ENCODE measurements around the gene ATOSA. TPM values are rescaled to one million over a fixed set of nuclear protein-coding genes. Genes with fewer than 3 reads are reported as not detected.

ATOSA gene
- total and polyA plus RNA-seq, 2 donors (not counting 1 experiment from before 2014, with no cell fraction given), result 14.1 to 26.9 TPM

DNA sequence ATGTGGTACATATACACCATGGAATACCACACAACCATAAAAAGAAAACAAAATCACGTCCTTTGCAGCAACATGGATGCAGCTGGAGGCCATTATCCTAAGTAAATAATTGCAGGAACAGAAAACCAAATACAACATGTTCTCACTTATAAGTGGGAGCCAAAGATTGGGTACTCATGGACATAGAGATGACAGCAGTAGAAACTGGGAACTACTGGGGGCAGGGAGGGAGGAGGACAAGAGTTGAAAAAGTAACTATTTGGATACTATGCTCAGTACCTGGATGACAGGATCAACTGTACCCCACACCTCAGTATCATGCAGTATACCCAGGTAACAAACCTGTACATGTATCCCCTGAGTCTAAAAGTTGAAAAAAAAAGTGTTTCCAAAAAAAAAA, 23.2 kb upstream of the ATOSA start:
- Histone ChIP-seq H3K4me1 (ENCODE audit: control insufficient read depth, extremely low read depth, insufficient read depth, low read length) (no peaks in the 10 kb centered on the region), H2AFZ (ENCODE audit: low read length) (no peak overlapping the region), H3K27me3 (ENCODE audit: control insufficient read depth, insufficient read depth, low read length) (peaks cover 2% of the 10 kb centered on the region), H3K79me2 (ENCODE audit: control insufficient read depth, insufficient read depth, low read length) (no peaks in the 10 kb centered on the region), H3K36me3 (ENCODE audit: control insufficient read depth, insufficient read depth, low read length) (no peaks in the 10 kb centered on the region), H3K9ac (ENCODE audit: insufficient read depth, low read length) (no peak overlapping the region), H3K27ac (ENCODE audit: insufficient read depth, low read length) (no peak overlapping the region), H3K9me3 (ENCODE audit: control insufficient read depth, insufficient read depth, low read depth, low read length) (no peaks in the 10 kb centered on the region), H3K4me2 (ENCODE audit: extremely low read depth, insufficient read depth, low read length) (no peak overlapping the region), H3K4me3 (replicated peaks in 1 of 4; ENCODE audit: control extremely low read depth in 1 of 4, insufficient read depth in 1 of 4, low read depth in 3 of 4, low read length in 4 of 4) (no peak overlapping the region), H4K20me1 (ENCODE audit: control insufficient read depth, extremely low read depth, insufficient read depth, low read length) (no peaks in the 10 kb centered on the region)
- TF ChIP-seq EZH2 (IDR thresholded peaks at IDR 0.05; ENCODE audit: low read length, missing control alignments), result no peak
- no peak for TF ChIP-seq CTCF (conservative IDR thresholded peaks at IDR 0.05 in 1 of 2, IDR thresholded peaks at IDR 0.05 in 1 of 2; ENCODE audit: low read depth in 1 of 2, low read length in 2 of 2)
- DNase-seq (ENCODE audit: low read depth in 2 of 2), result no peak

DNA sequence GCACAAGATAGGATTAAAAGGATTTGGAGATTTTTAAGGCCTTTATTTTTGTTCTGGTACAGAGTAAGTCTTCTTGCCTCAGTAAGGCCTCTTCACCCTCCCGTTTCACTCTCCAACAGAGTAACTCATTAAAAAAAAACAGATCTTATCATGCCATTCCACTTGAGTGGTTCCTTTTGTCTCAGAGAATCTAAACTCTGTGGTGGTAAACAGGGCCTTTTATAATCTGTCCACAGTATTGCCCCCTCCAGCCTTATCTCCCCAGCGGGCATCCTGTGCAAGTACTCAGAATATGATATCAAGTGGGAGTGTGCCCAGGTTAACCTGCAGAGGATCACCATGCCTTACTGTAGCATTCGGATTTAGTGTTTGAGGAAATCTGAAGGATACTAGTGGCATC, 20.3 kb upstream of the ATOSA start:
- Histone ChIP-seq H3K36me3 (ENCODE audit: control insufficient read depth, insufficient read depth, low read length) (no peaks in the 10 kb centered on the region), H3K79me2 (ENCODE audit: control insufficient read depth, insufficient read depth, low read length) (no peaks in the 10 kb centered on the region), H3K27ac (ENCODE audit: insufficient read depth, low read length) (no peak overlapping the region), H3K4me2 (ENCODE audit: extremely low read depth, insufficient read depth, low read length) (no peak overlapping the region), H3K9ac (ENCODE audit: insufficient read depth, low read length) (no peak overlapping the region), H2AFZ (ENCODE audit: low read length) (no peak overlapping the region), H3K9me3 (ENCODE audit: control insufficient read depth, insufficient read depth, low read depth, low read length) (no peaks in the 10 kb centered on the region), H3K4me1 (ENCODE audit: control insufficient read depth, extremely low read depth, insufficient read depth, low read length) (no peaks in the 10 kb centered on the region), H3K27me3 (ENCODE audit: control insufficient read depth, insufficient read depth, low read length) (peaks cover 2% of the 10 kb centered on the region), H4K20me1 (ENCODE audit: control insufficient read depth, extremely low read depth, insufficient read depth, low read length) (no peaks in the 10 kb centered on the region), H3K4me3 (replicated peaks in 1 of 4; ENCODE audit: control extremely low read depth in 1 of 4, insufficient read depth in 1 of 4, low read depth in 3 of 4, low read length in 4 of 4) (no peak overlapping the region)
- TF ChIP-seq CTCF (conservative IDR thresholded peaks at IDR 0.05 in 1 of 2, IDR thresholded peaks at IDR 0.05 in 1 of 2; ENCODE audit: low read depth in 1 of 2, low read length in 2 of 2) (no peak), EZH2 (IDR thresholded peaks at IDR 0.05; ENCODE audit: low read length, missing control alignments) (no peak)
- DNase-seq (ENCODE audit: low read depth in 2 of 2), result peak in 1 of 2 donors; percentile 7

DNA sequence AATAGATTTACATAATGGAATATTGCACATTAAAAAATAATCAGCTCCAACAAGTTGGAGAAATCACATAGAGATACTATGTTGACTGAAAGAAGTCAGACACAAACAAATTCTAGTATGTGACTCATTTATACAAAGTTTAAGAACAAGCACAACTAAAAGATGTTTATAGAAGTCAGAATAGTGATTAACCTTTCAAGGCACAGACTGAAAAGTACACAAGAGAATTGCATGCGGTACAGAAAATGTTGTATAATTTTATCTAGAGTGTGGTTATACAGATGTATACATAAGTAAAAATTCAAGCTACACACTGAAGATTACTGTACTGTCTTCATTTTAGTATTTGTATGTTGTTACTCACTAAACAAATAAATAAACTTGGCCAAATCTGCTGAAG, 19.3 kb upstream of the ATOSA start:
- peak in 1 of 2 donors; percentile 32 for DNase-seq (ENCODE audit: low read depth in 2 of 2)
- no peaks in the 10 kb centered on the region for H3K4me1 ChIP-seq (ENCODE audit: control insufficient read depth, extremely low read depth, insufficient read depth, low read length)

More for the DNA sequence above, 19.3 kb upstream of the ATOSA start:
- TF ChIP-seq EZH2 (IDR thresholded peaks at IDR 0.05; ENCODE audit: low read length, missing control alignments), result no peak
- no peak for TF ChIP-seq CTCF (conservative IDR thresholded peaks at IDR 0.05 in 1 of 2, IDR thresholded peaks at IDR 0.05 in 1 of 2; ENCODE audit: low read depth in 1 of 2, low read length in 2 of 2)
- no peaks in the 10 kb centered on the region for H4K20me1 ChIP-seq (ENCODE audit: control insufficient read depth, extremely low read depth, insufficient read depth, low read length)
- no peaks in the 10 kb centered on the region for H3K9me3 ChIP-seq (ENCODE audit: control insufficient read depth, insufficient read depth, low read depth, low read length)
- H3K9ac ChIP-seq (ENCODE audit: insufficient read depth, low read length), result no peak overlapping the region
- no peaks in the 10 kb centered on the region for H3K36me3 ChIP-seq (ENCODE audit: control insufficient read depth, insufficient read depth, low read length)
- H3K4me3 ChIP-seq (replicated peaks in 1 of 4; ENCODE audit: control extremely low read depth in 1 of 4, insufficient read depth in 1 of 4, low read depth in 3 of 4, low read length in 4 of 4), result no peak overlapping the region
- H3K4me2 ChIP-seq (ENCODE audit: extremely low read depth, insufficient read depth, low read length), result no peak overlapping the region
- no peak overlapping the region for H3K27ac ChIP-seq (ENCODE audit: insufficient read depth, low read length)
- no peak overlapping the region for H2AFZ ChIP-seq (ENCODE audit: low read length)
- peaks cover 2% of the 10 kb centered on the region for H3K27me3 ChIP-seq (ENCODE audit: control insufficient read depth, insufficient read depth, low read length)
- no peaks in the 10 kb centered on the region for H3K79me2 ChIP-seq (ENCODE audit: control insufficient read depth, insufficient read depth, low read length)
